ENCODE results near the gene ARMC9. TPM values are rescaled to one million over a fixed set of nuclear protein-coding genes. Genes with fewer than 3 reads are reported as not detected.

The ARMC9 gene
- total RNA-seq, 1 experiment from 2014 or later = 14.9 TPM

- no peak overlapping the region for H3K4me3 ChIP-seq (ENCODE audit: low read depth, low read length, poor library complexity, severe bottlenecking)
- peaks cover 9% of the 10 kb centered on the region for H3K9me3 ChIP-seq (ENCODE audit: low read depth, low read length, poor library complexity, severe bottlenecking)
- no peak overlapping the region for H3K27ac ChIP-seq (ENCODE audit: low read depth, low read length, poor library complexity, severe bottlenecking)
- POLR2A ChIA-PET (ENCODE audit: low non-redundant PET) = no interaction called here
- no peaks in the 10 kb centered on the region for H3K36me3 ChIP-seq (ENCODE audit: insufficient read depth, low read length, poor library complexity, severe bottlenecking)
- no peaks in the 10 kb centered on the region for H3K27me3 ChIP-seq (replicated peaks; ENCODE audit: insufficient read depth, low read depth, low read length, poor library complexity)
- no peak for DNase-seq (ENCODE audit: low spot score)
- CTCF ChIA-PET = no interaction called here
- intact Hi-C loops (cut with micrococcal nuclease; ENCODE audit: unreplicated experiment) = loop anchor here (5.0 kb wide), 3 partner anchors 113 to 308 kb away; no protein-coding TSS in a partner anchor
- TF ChIP-seq CTCF (conservative IDR thresholded peaks at IDR 0.05; ENCODE audit: low read depth, low read length) (peak; percentile 47; the same call in 1 of the 2 replicates), EZH2 (IDR thresholded peaks at IDR 0.05; ENCODE audit: borderline replicate concordance, low read depth, low read length, poor library complexity, severe bottlenecking) (no peak)
- no peaks in the 10 kb centered on the region for H3K4me1 ChIP-seq (ENCODE audit: insufficient read depth, low read length, poor library complexity, severe bottlenecking)
- no TSS peak for BruUV-seq (replicated peaks)
Measured at GRCh38 chr2:231410293-231411004, 212.0 kb downstream of the ARMC9 start.

- Histone ChIP-seq H3K27me3 (replicated peaks; ENCODE audit: insufficient read depth, low read depth, low read length, poor library complexity) (no peaks in the 10 kb centered on the region), H3K4me1 (ENCODE audit: insufficient read depth, low read length, poor library complexity, severe bottlenecking) (no peaks in the 10 kb centered on the region), H3K27ac (ENCODE audit: low read depth, low read length, poor library complexity, severe bottlenecking) (no peak overlapping the region), H3K36me3 (ENCODE audit: insufficient read depth, low read length, poor library complexity, severe bottlenecking) (no peaks in the 10 kb centered on the region), H3K4me3 (ENCODE audit: low read depth, low read length, poor library complexity, severe bottlenecking) (no peak overlapping the region), H3K9me3 (ENCODE audit: low read depth, low read length, poor library complexity, severe bottlenecking) (peaks cover 9% of the 10 kb centered on the region)
- ChIA-PET POLR2A (ENCODE audit: low non-redundant PET) (no interaction called here), CTCF (no interaction called here)
- DNase-seq (ENCODE audit: low spot score) = no peak
- no peak for TF ChIP-seq EZH2 (IDR thresholded peaks at IDR 0.05; ENCODE audit: borderline replicate concordance, low read depth, low read length, poor library complexity, severe bottlenecking)
- no peak for TF ChIP-seq CTCF (conservative IDR thresholded peaks at IDR 0.05; ENCODE audit: low read depth, low read length)
- BruUV-seq (replicated peaks) = no TSS peak
- intact Hi-C loops (cut with micrococcal nuclease; ENCODE audit: unreplicated experiment) = loop anchor here (5.0 kb wide), 3 partner anchors 114 to 309 kb away; no protein-coding TSS in a partner anchor
Measured at GRCh38 chr2:231411237-231411636, 212.8 kb downstream of the ARMC9 start.

GRCh38 chr2:231411831-231412617 is 213.6 kb downstream of the ARMC9 start:
- Histone ChIP-seq H3K9me3 (ENCODE audit: low read depth, low read length, poor library complexity, severe bottlenecking) (peaks cover 9% of the 10 kb centered on the region), H3K27me3 (replicated peaks; ENCODE audit: insufficient read depth, low read depth, low read length, poor library complexity) (no peaks in the 10 kb centered on the region), H3K27ac (ENCODE audit: low read depth, low read length, poor library complexity, severe bottlenecking) (no peak overlapping the region), H3K36me3 (ENCODE audit: insufficient read depth, low read length, poor library complexity, severe bottlenecking) (no peaks in the 10 kb centered on the region), H3K4me1 (ENCODE audit: insufficient read depth, low read length, poor library complexity, severe bottlenecking) (no peaks in the 10 kb centered on the region), H3K4me3 (ENCODE audit: low read depth, low read length, poor library complexity, severe bottlenecking) (peak overlapping the region; percentile 55)
- intact Hi-C loops (cut with micrococcal nuclease; ENCODE audit: unreplicated experiment) = loop anchor here (5.0 kb wide), 3 partner anchors 115 to 310 kb away; no protein-coding TSS in a partner anchor
- BruUV-seq (replicated peaks) = no TSS peak
- POLR2A ChIA-PET (ENCODE audit: low non-redundant PET) = no interaction called here
- CTCF ChIA-PET = no interaction called here
- DNase-seq (ENCODE audit: low spot score) = peak; percentile 82
- peak; percentile 85 for TF ChIP-seq CTCF (conservative IDR thresholded peaks at IDR 0.05; ENCODE audit: low read depth, low read length)
- no peak for TF ChIP-seq EZH2 (IDR thresholded peaks at IDR 0.05; ENCODE audit: borderline replicate concordance, low read depth, low read length, poor library complexity, severe bottlenecking)
